Measurements from ENCODE around the gene GGN. TPM values are rescaled to one million over a fixed set of nuclear protein-coding genes. Genes with fewer than 3 reads are reported as not detected.

Gene GGN
- total RNA-seq, 2 experiments from 2014 or later = 0.17 to 0.19 TPM

- Mint-ChIP-seq H3K9me3 (no peaks in the 10 kb centered on the region), H3K4me3 (peak overlapping the region; percentile 93), H3K27me3 (no peaks in the 10 kb centered on the region), H3K36me3 (ENCODE audit: low read depth) (peaks cover 17% of the 10 kb centered on the region), H3K27ac (peak overlapping the region; percentile 96), H3K4me1 (ENCODE audit: low read depth) (peaks cover 24% of the 10 kb centered on the region)
- DNase-seq = peak in 1 of 14 experiments; percentile 22
- Histone ChIP-seq H3K36me3 (ENCODE audit: insufficient read depth, low read length) (peaks cover 2% of the 10 kb centered on the region), H3K27ac (ENCODE audit: low read depth in 1 of 2, low read length in 2 of 2) (peak overlapping the region; percentile 54 to 75), H3K9me3 (ENCODE audit: control insufficient read depth in 1 of 2, insufficient read depth in 1 of 2, low read length in 2 of 2) (no peaks in the 10 kb centered on the region), H3K4me1 (ENCODE audit: insufficient read depth, low read length) (peaks cover 27% of the 10 kb centered on the region), H3K4me3 (ENCODE audit: low read length) (peak overlapping the region; percentile 95), H3K27me3 (ENCODE audit: control insufficient read depth in 1 of 2, insufficient read depth in 2 of 2, low read length in 2 of 2) (no peaks in the 10 kb centered on the region)
- ChIA-PET POLR2A (interaction anchor here (0.6 to 3.4 kb wide), 3 partner anchors 17 to 556 kb away, joined by 3 to 66 read pairs (median 3); partner anchors contain the start of gene PSMD8), CTCF (interaction anchor here (0.9 to 1.1 kb wide), 2 partner anchors 37 to 65 kb away, joined by 3 to 6 read pairs; partner anchors contain the start of genes FAM98C and PSMD8)
- TF ChIP-seq CTCF (IDR thresholded peaks at IDR 0.05) = no peak
- intact Hi-C loops (cut with DNase I, micrococcal nuclease) = loop anchor here (2.0 to 5.0 kb wide), 3 partner anchors 50 to 431 kb away; partner anchors contain the start of genes FAM98C (in 1 of the 2), GGN (in 1 of the 2), SIPA1L3 (in 1 of the 2) and SPRED3 (in 1 of the 2)
- no peak for ATAC-seq (ENCODE audit: poor library complexity)
Measured at GRCh38 chr19:38337360-38337653, 50.5 kb downstream of the GGN start.

- CTCF ChIA-PET = interaction anchor here (0.9 to 1.8 kb wide), 5 partner anchors 37 to 93 kb away, joined by 3 to 21 read pairs (median 6); partner anchors contain the start of genes FAM98C, GGN and PSMD8
- peak overlapping the region; percentile 93 for H3K4me3 Mint-ChIP-seq
- H3K27me3 ChIP-seq (ENCODE audit: control insufficient read depth in 1 of 2, insufficient read depth in 2 of 2, low read length in 2 of 2) = no peaks in the 10 kb centered on the region
- ATAC-seq (ENCODE audit: poor library complexity) (peak; percentile 61), DNase-seq (peak; percentile 91 to 99 (median 94))
- H3K27me3 Mint-ChIP-seq = no peaks in the 10 kb centered on the region
- H3K4me3 ChIP-seq (ENCODE audit: low read length) = peak overlapping the region; percentile 95
- H3K4me1 Mint-ChIP-seq (ENCODE audit: low read depth) = peaks cover 24% of the 10 kb centered on the region
- H3K36me3 Mint-ChIP-seq (ENCODE audit: low read depth) = peaks cover 17% of the 10 kb centered on the region
- intact Hi-C loops (cut with DNase I, micrococcal nuclease) = loop anchor here (1.0 to 5.0 kb wide), 4 partner anchors 20 to 430 kb away; partner anchors contain the start of genes FAM98C (in 1 of the 2), GGN (in 1 of the 2), SIPA1L3 (in 1 of the 2) and SPRED3 (in 1 of the 2)
- no peaks in the 10 kb centered on the region for H3K9me3 ChIP-seq (ENCODE audit: control insufficient read depth in 1 of 2, insufficient read depth in 1 of 2, low read length in 2 of 2)
- peaks cover 2% of the 10 kb centered on the region for H3K36me3 ChIP-seq (ENCODE audit: insufficient read depth, low read length)
- no peak for TF ChIP-seq CTCF (IDR thresholded peaks at IDR 0.05)
- H3K9me3 Mint-ChIP-seq = no peaks in the 10 kb centered on the region
- POLR2A ChIA-PET = interaction anchor here (0.6 to 3.4 kb wide), 6 partner anchors 16 to 555 kb away, joined by 3 to 66 read pairs (median 4); partner anchors contain the start of genes FAM98C, PSMD8 and SPINT2
- H3K27ac Mint-ChIP-seq = peak overlapping the region; percentile 96
- peaks cover 27% of the 10 kb centered on the region for H3K4me1 ChIP-seq (ENCODE audit: insufficient read depth, low read length)
- H3K27ac ChIP-seq (ENCODE audit: low read depth in 1 of 2, low read length in 2 of 2) = peak overlapping the region; percentile 84 to 97
Measured at GRCh38 chr19:38336638-38337359, 51.0 kb downstream of the GGN start.

GRCh38 chr19:38335949-38336637 lies 51.7 kb downstream of the GGN start:
- intact Hi-C loops (cut with DNase I, micrococcal nuclease) = loop anchor here (1.0 to 5.0 kb wide), 11 partner anchors 20 to 438 kb away; partner anchors contain the start of genes FAM98C (in 2 of the 2), PSMD8 (in 2 of the 2), SIPA1L3 (in 2 of the 2) and GGN (in 1 of the 2)
- peak; percentile 85 to 97 (median 92) for DNase-seq
- peak overlapping the region; percentile 95 for H3K4me3 ChIP-seq (ENCODE audit: low read length)

More at GRCh38 chr19:38335949-38336637, 51.7 kb downstream of the GGN start:
- Mint-ChIP-seq H3K4me3 (peak overlapping the region; percentile 93), H3K27me3 (no peaks in the 10 kb centered on the region), H3K4me1 (ENCODE audit: low read depth) (peaks cover 24% of the 10 kb centered on the region), H3K27ac (peak overlapping the region; percentile 96), H3K36me3 (ENCODE audit: low read depth) (peaks cover 17% of the 10 kb centered on the region), H3K9me3 (no peaks in the 10 kb centered on the region)
- peak; percentile 63 for ATAC-seq (ENCODE audit: poor library complexity)
- Histone ChIP-seq H3K9me3 (ENCODE audit: control insufficient read depth in 1 of 2, insufficient read depth in 1 of 2, low read length in 2 of 2) (no peaks in the 10 kb centered on the region), H3K27me3 (ENCODE audit: control insufficient read depth in 1 of 2, insufficient read depth in 2 of 2, low read length in 2 of 2) (no peaks in the 10 kb centered on the region), H3K27ac (ENCODE audit: low read depth in 1 of 2, low read length in 2 of 2) (peak overlapping the region; percentile 84 to 97), H3K4me1 (ENCODE audit: insufficient read depth, low read length) (peaks cover 27% of the 10 kb centered on the region), H3K36me3 (ENCODE audit: insufficient read depth, low read length) (peaks cover 2% of the 10 kb centered on the region)
- POLR2A ChIA-PET = interaction anchor here (0.6 to 3.4 kb wide), 10 partner anchors 16 to 564 kb away, joined by 3 to 66 read pairs (median 4); partner anchors contain the start of genes FAM98C, GGN, KCNK6 and NFKBIB
- TF ChIP-seq CTCF (IDR thresholded peaks at IDR 0.05) = no peak
- CTCF ChIA-PET = interaction anchor here (0.7 to 2.0 kb wide), 8 partner anchors 15 to 433 kb away, joined by 3 to 21 read pairs (median 6); partner anchors contain the start of genes FAM98C, GGN and PSMD8
